Daoy (cell line): ENCODE results near the gene FBLN7. TPM values are rescaled to one million over a fixed set of nuclear protein-coding genes. Genes with fewer than 3 reads are reported as not detected.
"Not testable (repeated sequence)": the region's sequence is repeated elsewhere in the genome, so short reads cannot be mapped to it uniquely, and the experiment has no call there.

Experiments
- DNase-seq: peaks from one replicate; pipeline ENCODE4 v3.0.0-alpha.2; 2015; ENCODE audit warnings: low read depth
- total RNA-seq: library from RNA; depleted of rRNA; stranded (reverse); fragments of >200 nt; shearing (Covaris generic); gene quantifications from 2 replicates; pipeline ENCODE4 v1.2.3, GENCODE V29; 2014; rRNA removed

FBLN7 gene
- total RNA-seq: 0.68 TPM in 1 of 2 replicates, not detected in the other

DNA sequence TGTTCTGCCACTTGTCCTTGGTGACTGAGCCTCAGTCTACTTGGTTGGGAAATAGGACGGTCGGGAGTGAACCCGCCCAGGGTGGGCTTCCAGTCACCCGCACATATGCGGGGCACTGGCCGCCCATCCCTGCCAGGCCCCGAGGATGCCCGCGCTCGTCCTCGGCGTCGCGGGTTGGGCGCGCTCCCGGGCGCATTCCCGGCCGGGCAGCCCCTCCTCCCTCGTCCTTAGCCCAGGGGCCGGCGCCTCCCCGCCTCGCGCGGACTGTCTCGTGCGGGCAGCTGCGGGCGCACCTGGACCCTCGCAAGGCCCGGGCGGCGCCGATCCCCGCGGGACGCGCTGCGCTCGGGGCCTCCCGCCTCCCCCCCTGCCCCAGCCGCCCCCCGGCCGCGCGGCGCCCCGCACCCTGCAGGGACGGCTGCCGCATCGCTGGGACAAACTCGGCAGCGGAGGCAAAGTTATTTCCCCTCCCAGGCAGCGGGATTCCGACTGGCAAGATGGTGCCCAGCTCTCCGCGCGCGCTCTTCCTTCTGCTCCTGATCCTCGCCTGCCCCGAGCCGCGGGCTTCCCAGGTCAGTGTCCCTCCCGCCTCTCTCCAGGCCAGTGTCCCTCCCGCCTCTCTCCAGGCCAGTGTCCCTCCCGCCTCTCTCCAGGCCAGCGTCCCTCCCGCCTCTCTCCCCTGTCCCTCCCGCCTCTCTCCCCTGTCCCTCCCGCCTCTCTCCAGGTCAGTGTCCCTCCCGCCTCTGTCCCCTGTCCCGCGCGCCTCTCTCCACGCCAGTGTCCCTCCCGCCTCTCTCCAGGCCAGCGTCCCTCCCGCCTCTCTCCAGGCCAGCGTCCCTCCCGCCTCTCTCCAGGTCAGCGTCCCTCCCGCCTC is at the start of gene FBLN7:
Gene FBLN7, plus strand, starts transcription at position 227 of the 874 bp plus-strand sequence. Its CDS starts 271 bp downstream, at position 498.
- peak; percentile 26 for DNase-seq

DNA sequence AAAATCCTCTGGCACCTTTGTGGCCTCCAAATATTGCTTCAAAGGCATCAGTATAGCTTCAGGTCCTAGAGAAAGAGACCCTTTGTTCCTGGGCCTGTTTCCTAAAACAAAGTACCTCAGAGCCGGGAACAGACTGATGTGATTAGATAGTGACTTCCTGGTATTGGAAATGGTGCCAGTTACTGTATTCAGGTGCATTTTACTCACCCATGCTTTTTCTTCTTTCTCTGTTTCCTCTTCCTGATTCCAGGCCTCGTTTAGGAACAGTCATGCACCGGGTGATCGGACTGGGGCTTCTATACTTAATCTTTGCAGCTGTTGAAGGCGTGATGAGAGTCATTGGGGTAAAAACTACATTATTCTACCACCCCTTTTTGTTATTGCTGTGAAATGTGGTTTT is 48.8 kb upstream of the FBLN7 start:
- no peak for DNase-seq

- peak; percentile 18 for DNase-seq
Observed at GRCh38 chr2:112092286-112093041, 45.7 kb upstream of the FBLN7 start.

DNA sequence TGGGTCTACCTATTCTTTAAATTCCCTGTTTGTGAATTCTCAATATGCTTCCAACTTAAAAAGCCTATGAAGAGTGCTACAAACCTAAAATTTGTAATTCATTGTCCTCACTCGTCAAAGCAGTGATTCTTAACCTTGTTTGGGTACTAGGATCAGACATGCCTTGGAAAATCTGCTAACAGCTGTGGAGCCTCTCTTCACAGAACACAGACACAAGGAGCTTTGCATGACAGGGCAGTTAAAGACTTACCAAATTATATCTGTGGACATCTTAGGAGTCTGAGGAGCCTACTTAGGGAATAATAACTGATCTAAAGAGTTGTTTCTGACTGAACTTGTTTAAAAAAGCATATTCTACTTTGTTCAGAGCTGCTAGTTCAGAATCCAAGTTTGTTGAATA is 45.0 kb upstream of the FBLN7 start:
- DNase-seq: no peak

DNA sequence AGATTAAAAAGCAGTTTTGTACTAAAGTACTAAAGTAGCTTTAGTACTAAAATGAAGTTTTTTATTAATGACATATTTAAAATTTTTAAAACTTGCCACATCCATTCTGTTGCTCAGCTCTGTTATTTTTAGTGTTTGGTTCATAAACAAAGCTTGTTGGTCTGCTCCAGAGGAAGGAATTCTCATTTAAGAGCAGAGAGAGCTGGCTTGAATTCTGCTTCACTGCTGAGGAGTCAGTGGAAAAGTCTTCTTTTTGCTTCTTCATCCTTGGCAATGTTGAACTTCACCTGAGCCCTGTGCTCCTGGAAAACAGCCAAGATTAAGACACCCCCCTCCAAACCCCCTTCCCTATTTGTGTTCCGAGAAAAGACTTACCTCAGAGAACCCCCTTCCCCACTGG is 42.5 kb upstream of the FBLN7 start:
- no peak for DNase-seq

GRCh38 chr2:112096098-112096497 is 42.1 kb upstream of the FBLN7 start:
- DNase-seq: no peak

DNA sequence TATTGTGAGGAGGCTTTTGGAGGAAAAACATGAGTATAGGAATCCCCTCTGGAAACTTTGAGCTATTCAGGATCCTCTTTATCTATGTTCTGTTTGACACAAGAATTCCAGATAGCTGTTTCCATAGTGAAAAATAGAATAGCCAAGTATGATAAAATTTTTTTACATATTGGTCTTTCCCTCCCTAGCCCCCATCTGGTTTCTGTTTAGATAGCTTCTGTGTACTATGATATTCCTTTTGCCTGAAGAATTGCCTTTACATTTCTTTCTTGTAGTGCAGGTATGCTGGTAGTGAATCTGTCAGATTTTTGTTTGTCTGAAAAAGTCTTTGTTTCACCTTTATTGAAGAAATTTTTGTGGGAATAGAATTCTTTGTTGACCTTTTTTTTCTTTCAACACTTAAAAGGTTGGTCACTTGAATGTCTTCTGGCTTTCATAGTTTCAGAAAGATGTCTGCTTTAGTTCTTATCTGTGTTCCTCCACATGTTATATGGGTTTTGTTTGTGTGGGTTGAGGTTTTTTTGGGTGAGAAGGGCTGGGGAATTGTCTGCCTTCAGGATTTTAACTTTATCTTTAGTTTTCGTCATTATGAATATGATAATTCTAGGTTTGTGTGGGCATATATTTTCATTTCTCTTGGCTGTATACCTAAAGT is 29.9 kb upstream of the FBLN7 start:
- no peak for DNase-seq

DNA sequence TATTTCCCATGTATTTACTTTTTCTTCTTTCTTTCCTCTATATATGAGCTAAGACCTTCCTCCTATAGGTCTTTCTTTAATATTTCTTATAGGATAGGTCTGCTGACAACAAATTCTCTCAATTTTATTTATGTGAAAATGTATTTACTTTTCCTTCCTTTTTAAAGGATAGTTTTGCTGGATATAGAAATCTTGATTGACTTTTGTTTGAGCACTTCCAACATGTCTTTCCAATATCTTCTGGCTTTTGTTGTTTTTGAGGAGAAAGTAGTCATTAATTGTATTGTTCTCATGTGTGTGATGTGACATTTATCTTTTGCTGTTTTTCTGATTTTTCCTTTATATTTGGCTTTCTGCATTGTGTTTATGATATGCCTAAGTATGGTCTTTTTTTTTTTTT is 28.9 kb upstream of the FBLN7 start:
- no peak for DNase-seq

DNA sequence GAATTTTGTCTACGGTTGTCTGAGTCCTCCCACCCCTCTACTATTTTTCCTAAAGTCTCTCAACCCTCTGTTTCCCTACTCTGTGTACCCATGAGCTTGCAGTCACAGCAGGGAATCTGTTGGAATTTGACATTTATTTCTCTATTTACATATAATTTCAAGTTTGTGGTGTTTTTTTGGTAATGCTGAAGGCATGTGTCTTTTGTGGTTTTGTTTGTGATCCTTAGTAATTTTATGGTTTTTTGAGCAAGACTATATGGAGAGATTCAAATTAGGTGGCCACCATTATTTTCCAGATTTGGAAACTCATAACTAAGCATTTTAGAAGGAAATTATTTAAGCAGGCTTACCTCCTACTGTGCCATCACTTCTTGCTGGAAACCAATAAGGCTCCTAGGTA is 27.2 kb upstream of the FBLN7 start:
- no peak for DNase-seq

DNA sequence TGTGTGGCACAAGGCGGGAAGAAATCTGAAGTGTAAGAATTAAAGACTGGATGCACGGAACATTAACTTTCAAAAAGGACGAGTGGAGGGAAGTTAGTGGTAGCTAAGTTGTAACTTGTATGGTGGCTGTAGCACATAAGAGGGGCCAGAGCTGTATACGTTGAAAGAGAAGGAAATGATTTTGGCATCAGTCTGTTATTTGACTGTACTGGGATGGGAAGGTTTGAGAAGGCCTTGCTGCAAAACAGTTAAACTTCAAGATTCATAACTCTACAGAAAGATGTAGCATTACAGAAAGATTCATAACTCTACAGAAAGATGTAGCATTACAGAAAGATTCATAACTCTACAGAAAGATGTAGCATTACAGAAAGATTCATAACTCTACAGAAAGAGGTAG is 24.8 kb upstream of the FBLN7 start:
- DNase-seq: not testable (repeated sequence)

GRCh38 chr2:112118148-112118547 is 20.0 kb upstream of the FBLN7 start:
- DNase-seq: no peak

- peak; percentile 25 for DNase-seq
Observed at GRCh38 chr2:112121682-112122254, 16.4 kb upstream of the FBLN7 start.

GRCh38 chr2:112129060-112129459 is 9.1 kb upstream of the FBLN7 start:
- no peak for DNase-seq

DNA sequence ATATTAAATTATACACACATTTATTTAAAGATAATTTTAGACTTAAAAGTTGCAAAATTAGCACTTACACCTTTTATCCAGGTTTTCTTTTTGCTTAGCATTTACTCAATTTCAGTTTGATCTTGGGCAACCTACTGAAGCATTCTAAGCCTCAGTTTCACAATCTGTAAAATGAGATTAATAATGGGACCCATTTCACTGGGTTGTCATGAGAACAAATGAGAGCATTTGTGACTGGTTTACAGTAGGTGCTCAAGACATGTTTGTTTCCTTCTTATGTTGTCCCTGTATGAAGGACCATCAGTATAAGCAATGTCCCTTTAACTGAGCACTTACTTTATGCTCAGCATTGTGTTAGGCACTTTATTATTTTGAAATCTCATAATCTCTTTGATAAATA is 4.8 kb upstream of the FBLN7 start:
- DNase-seq: no peak

- no peak for DNase-seq
Observed at GRCh38 chr2:112134120-112134519, 4.1 kb upstream of the FBLN7 start.

GRCh38 chr2:112136096-112136495 is 2.1 kb upstream of the FBLN7 start:
- DNase-seq: no peak

GRCh38 chr2:112137516-112138158 is 548 bp upstream of the FBLN7 start:
- peak; percentile 16 for DNase-seq

DNA sequence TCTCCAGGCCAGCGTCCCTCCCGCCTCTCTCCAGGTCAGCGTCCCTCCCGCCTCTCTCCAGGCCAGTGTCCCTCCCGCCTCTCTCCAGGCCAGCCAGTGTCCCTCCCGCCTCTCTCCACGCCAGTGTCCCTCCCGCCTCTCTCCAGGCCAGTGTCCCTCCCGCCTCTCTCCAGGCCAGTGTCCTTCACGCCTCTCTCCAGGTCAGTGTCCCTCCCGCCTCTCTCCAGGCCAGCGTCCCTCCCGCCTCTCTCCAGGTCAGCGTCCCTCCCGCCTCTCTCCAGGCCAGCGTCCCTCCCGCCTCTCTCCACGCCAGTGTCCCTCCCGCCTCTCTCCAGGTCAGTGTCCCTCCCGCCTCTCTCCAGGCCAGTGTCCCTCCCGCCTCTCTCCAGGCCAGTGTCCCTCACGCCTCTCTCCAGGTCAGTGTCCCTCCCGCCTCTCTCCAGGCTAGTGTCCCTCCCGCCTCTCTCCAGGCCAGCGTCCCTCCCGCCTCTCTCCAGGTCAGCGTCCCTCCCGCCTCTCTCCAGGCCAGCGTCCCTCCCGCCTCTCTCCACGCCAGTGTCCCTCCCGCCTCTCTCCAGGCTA is 939 bp downstream of the FBLN7 start:
- DNase-seq: not testable (repeated sequence)

- not testable (repeated sequence) for DNase-seq
Observed at GRCh38 chr2:112139661-112140204, 1.5 kb downstream of the FBLN7 start.

GRCh38 chr2:112140205-112140802 is 2.1 kb downstream of the FBLN7 start:
- no peak for DNase-seq
